Stimulated activated CD8-positive, alpha-beta memory T cell treated with anti-CD3 and anti-CD28 coated beads, Interleukin-7, amount 100 ng/mL, for 48 hours (primary cell): ENCODE results near the gene METTL9.
"Not testable (repeated sequence)": the region's sequence is repeated elsewhere in the genome, so short reads cannot be mapped to it uniquely, and the experiment has no call there.

Experiments
- DNase-seq, 2 donors: peaks; one replicate each; pipeline ENCODE4 v3.0.0-alpha.2; 2020; ENCODE audit warnings: low read depth in 1 of 2; ENCODE audit errors: extremely low read depth in 1 of 2

METTL9 gene

DNA sequence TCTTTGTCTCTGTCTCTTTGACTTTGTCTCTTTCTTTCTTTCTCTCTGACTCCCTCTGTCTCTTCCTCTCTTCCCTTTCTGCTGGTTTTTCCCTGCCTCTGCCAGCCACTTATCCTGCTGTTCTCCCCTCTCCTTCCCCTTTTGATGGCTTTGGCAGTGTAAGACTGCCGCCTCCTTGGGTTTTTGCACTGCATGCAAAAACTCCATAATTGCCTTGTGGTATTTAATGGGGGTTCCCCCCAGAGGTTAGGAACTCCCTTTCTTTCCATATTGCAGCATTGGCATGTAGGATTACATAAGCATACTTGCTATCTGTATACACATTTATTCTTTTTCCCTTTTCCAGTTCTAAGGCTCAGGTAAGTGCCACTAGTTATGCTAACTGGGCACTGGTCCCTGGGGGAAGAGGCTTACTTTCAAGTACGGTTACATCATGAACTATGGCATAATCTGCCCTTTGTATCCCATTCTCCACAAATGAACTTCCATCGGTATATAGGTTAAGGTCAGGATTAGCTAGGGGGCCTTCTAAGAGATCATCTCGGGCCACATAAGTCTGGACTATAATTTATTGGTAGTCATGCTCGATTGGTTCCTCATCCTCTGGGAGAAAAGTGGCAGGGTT, 32.7 kb downstream of the METTL9 start:
- not testable (repeated sequence) for DNase-seq

- no peak for DNase-seq
These were observed 34.8 kb downstream of the METTL9 start for GRCh38 chr16:21634216-21634615.

GRCh38 chr16:21635694-21636093, 36.3 kb downstream of the METTL9 start:
- DNase-seq = not testable (repeated sequence)

GRCh38 chr16:21637032-21637968, 37.9 kb downstream of the METTL9 start:
- no peak for DNase-seq

GRCh38 chr16:21638573-21638975, 39.2 kb downstream of the METTL9 start:
- DNase-seq = no peak

GRCh38 chr16:21639493-21639892, 40.1 kb downstream of the METTL9 start:
- DNase-seq = no peak

DNA sequence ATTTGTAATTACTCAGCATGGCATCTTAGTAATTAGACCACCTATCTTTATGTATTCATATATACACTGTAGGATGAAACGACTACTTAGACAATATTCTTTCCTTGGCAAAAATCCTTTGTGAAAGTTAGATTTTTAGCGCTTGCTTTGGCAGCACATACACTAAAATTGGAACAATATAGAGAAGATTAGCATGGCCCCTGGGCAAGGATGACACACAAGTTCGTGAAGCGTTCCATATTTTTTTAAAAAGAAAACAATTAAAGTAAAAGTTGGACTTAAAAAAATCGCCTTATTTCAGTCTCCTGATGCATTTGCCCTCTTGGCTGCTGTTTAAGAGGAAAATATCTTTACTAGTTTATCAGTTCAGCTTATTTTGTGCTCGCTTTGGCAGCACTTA, 42.5 kb downstream of the METTL9 start:
- DNase-seq = no peak

GRCh38 chr16:21642861-21643260, 43.5 kb downstream of the METTL9 start:
- no peak for DNase-seq

DNA sequence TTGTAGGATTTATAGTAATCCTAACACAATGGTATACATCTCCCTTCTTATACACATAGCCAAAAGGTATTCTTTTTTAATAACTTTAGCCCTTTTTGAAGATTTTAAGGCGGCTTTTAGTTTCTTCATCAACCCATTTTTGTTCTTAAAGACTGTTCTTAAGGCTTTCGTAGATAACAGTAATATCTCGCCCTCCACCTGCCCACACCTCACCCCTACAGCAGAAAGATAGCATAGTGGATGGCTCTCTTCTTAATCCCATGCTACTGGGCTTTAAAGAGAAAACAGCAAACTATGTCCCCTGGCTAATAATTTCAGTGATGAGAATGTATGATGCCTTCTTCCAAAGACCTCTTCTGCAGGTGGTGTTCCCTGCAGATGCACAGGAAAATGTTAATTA, 44.4 kb downstream of the METTL9 start:
- no peak for DNase-seq

DNA sequence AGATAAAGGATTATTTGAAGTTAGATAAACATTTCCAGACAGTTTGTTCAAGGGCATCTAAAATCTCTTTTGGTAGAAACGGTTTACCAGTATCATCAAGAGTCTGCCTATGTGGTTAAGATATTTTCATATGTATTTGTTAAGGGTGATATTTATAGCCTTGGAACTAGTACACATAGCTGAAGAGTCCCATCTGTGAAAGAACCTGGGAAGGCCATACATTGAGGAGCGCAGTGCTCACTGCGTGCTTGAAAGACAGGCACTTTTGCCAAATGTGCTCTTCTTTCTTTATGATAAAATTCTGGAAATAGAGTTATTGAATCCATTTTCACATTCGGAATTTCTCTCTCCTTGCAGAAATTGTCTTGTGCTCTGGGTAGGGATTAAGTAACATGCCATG, 45.3 kb downstream of the METTL9 start:
- no peak for DNase-seq

DNA sequence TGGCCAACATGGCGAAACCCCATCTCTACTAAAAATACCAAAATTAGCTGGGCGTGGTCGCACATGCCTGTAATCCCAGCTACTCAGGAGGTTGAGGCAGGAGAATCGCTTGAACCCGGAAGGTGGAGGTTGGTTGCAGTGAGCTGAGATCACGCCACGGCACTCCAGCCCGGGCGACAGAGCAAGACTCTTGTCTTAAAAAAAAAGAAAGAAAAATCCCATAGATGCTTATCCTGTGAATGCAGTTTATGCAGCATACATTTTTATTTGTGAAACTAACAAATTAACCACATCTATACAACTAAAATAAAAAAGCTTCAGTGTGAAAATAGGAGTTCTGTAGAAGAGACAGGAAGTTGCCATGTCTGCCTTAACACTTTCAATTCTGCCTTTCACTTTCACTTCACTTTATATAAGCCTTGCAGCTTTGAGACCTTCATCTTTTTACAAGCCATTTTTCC, 45.9 kb downstream of the METTL9 start:
- DNase-seq = no peak

GRCh38 chr16:21646091-21646490, 46.7 kb downstream of the METTL9 start:
- no peak for DNase-seq

DNA sequence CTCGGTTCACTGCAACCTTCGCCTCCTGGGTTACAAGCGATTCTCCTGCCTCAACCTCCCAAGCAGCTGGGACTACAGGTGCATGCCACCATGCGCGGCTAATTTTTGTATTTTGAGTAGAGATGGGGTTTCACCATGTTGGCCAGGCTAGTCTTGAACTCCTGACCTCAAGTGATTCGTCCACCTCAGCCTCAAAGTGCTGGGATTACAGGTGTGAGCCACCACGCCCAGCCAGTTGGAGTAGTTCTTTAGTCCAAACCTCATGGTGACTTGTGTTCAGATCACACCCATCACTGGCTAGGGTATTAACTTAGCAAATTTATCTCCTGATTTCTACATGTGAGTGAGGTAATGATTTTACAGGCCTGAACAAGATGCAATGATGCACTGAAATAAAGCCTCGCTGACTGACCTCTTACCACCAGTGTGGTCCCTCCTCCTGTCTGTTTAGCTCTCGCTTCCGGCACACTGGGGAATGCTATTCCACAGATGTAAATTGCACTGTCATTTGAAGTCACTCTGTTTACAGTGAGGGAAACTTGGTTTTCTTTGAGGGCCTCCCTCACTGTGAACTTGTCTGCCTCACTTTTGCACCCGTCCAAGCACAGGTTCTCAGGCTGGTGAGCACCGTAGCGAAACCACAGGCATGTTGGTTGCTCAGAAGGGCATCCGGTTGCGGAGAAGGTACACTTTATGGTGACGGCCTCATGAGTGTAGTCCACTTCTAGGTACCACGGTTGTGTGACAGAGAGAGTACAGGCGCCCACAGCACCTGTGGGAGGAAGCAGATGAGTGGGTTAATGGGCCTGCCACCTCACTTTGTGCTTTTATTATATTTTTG, 47.6 kb downstream of the METTL9 start:
- DNase-seq = peak; percentile 53 to 79

DNA sequence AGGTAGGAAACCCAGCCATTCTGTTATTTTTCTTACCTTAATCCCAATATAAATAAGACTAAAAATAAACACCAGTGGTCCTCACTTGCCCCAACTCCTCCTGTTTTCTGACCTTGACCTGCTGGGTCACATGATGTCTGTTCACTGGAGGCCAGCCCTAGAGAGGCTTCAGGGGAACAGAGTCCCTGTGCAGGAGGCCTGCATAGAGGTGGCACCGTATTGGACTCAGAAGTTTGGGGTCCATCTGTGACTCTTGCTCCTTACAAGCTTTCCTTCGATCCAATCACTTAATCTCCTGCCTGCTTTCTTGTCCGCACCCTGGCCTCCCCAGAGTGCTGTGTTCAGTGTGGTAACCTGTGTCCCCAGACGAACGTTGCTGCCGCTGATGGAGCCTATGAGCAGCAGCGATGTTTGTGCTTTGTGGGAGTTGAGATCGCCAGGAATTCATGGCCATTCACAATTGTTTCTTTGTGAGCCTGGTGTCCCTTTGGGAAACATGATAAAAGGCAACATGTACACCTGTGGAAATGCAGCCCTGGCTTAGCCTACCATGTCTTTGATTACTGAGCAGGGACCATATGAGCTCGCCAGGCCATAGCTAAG, 48.3 kb downstream of the METTL9 start:
- no peak for DNase-seq

DNA sequence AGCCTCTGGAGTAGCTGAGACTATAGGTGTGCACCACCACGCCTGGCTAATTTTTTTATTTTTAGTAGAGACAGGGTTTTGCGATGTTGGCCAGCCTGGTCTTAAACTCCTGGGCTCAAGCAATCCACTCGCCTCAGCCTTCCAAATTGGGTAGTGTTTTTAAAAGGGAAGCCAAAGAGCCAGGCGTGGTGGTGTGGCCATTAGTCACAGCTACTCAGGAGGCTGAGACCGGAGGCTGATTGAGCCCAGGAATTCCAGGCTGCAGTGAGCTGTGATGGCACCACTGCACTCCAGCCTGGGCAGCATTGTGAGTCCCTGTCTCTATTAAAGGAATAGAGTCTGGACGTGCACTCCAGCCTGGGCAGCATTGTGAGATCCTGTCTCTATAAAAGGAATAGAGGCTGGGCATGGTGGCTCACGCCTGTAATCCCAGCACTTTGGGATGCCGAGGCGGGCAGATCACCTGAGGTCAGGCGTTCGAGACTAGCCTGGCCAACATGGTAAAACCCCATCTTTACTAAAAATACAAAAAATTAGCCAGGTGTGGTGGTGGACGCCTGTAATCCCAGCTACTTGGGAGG, 50.5 kb downstream of the METTL9 start:
- not testable (repeated sequence) for DNase-seq

DNA sequence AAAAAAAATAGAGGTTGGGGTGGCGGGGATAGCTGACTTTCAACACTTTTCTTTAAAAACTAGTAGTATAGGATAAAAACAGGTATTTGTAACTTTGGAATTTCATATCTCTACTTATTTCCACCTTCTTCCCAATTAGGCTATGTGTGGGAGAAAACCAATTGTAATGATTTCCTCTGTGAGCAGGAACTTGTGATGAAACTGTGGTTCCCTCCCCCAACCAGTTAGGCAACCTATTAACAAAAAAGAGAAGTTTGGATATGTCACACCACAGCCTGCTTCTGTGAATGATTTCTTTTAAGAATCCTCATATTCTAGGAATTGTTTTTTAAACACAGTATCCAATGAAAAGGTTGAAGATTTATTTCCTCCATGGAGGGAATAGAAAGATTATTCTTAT, 51.1 kb downstream of the METTL9 start:
- DNase-seq = no peak

DNA sequence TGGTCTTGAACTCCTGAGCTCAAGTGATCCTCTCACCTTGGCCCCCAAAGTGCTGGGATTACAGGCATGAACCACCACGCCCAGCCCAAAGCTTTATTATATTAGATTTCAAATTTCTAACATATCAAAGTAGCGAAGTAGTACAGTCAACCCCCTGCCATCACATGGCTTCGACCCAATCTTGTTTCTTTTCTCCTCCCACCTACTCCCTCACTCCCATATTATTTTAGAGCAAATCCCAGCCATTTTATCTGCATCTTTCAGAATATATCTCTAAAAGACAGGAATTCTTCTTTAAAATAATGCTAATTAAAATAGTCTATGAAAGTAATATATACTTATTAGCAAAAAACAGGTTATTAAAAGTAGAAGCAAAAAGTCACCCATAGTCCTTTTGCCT, 52.1 kb downstream of the METTL9 start:
- DNase-seq = no peak

DNA sequence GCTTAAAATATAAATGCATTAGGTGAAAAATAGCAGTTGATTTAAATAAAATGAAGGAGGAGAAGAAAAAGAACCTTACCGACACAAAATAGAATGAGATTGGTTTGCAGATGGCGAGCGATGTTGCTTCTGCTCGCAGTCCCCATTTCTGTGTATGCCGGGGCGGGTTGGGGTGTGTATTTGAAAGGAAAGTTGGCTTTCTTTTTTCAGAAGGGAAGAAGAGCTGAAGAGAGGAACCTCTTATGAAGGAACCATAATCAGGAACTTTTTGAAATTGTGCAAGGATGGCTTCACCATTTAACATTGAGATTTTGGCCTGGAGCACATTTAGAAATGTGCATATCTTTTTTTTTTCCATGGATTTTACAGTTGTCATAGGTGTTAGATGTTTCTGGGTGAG, 53.1 kb downstream of the METTL9 start, which contains the start of gene IGSF6:
TSS of gene IGSF6 (minus strand) at position 156 of the 400 bp plus-strand sequence. CDS start at position 146, 10 bp downstream.
- no peak for DNase-seq

- DNase-seq = no peak
These were observed 54.2 kb downstream of the METTL9 start for GRCh38 chr16:21653571-21653970.

DNA sequence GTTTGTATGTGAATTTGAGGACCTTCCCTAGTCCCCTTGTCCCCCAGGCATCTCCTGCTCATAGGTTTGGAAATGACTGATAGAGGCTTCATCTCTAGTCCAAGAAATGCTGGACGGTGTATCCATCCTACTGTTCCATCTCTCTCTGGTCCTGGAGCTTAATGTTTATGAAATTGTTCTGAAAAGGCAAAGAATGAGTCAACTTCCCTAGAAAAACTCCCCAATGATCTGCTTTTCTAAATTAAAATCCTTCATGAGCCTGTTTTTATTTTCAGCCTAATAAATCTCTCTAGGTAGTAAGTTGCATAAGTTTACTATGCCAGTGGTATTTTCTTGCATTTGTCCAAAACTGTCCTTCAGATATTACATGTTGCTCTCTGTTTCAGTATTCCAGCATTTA, 55.1 kb downstream of the METTL9 start:
- DNase-seq = no peak
